GM11168 (cell line): Measurements from ENCODE around the gene EPHB1.

Experiments used
- in situ Hi-C: fragments of 300-500 bp; cut with MboI; formaldehyde crosslinking; loops from one replicate; pipeline ENCODE4 v1.12.0; 2022; ENCODE audit warnings: low sequenced_read_pairs; ENCODE audit not compliant: unreplicated experiment

EPHB1 gene

GRCh38 chr3:135248213-135248612 is 453.2 kb downstream of the EPHB1 start:
- in situ Hi-C loops, result loop anchor here (10.0 kb wide), 1 partner anchor 453 kb away; the partner anchor contains the start of gene EPHB1

- in situ Hi-C loops, result loop anchor here (10.0 kb wide), 1 partner anchor 454 kb away; the partner anchor contains the start of gene EPHB1
These were observed 454.1 kb downstream of the EPHB1 start for GRCh38 chr3:135249186-135249585.

GRCh38 chr3:135258916-135259315 is 463.9 kb downstream of the EPHB1 start:
- in situ Hi-C loops, result no loop called here

GRCh38 chr3:135260025-135260424 is 465.0 kb downstream of the EPHB1 start:
- in situ Hi-C loops, result no loop called here

GRCh38 chr3:135261214-135261775 is 466.2 kb downstream of the EPHB1 start:
- in situ Hi-C loops, result no loop called here

- in situ Hi-C loops, result no loop called here
These were observed 466.9 kb downstream of the EPHB1 start for GRCh38 chr3:135261916-135262315.

- in situ Hi-C loops, result no loop called here
These were observed 467.4 kb downstream of the EPHB1 start for GRCh38 chr3:135262441-135262840.

GRCh38 chr3:135263331-135263730 is 468.3 kb downstream of the EPHB1 start:
- in situ Hi-C loops, result no loop called here

GRCh38 chr3:135267487-135267886 is 472.4 kb downstream of the EPHB1 start:
- in situ Hi-C loops, result no loop called here

GRCh38 chr3:135268941-135269532 is 474.0 kb downstream of the EPHB1 start:
- in situ Hi-C loops, result no loop called here

GRCh38 chr3:135271177-135272025 is 476.3 kb downstream of the EPHB1 start:
- in situ Hi-C loops, result no loop called here

GRCh38 chr3:135272026-135272669 is 477.1 kb downstream of the EPHB1 start:
- in situ Hi-C loops, result no loop called here

GRCh38 chr3:135292162-135292561 is 497.1 kb downstream of the EPHB1 start:
- in situ Hi-C loops, result no loop called here

- in situ Hi-C loops, result no loop called here
These were observed 506.6 kb downstream of the EPHB1 start for GRCh38 chr3:135301670-135302069.

GRCh38 chr3:135304378-135304777 is 509.3 kb downstream of the EPHB1 start:
- in situ Hi-C loops, result no loop called here
